HL-60/S4 treated with retinoic acid at 250 ng/mL for 4 days and 3 days (cell line): Measurements from ENCODE around the gene CREB3L2.
"Not testable (repeated sequence)": the region's sequence is repeated elsewhere in the genome, so short reads cannot be mapped to it uniquely, and the experiment has no call there.

ENCODE experiments used
- in situ Hi-C: fragments of 300-500 bp; cut with MboI; formaldehyde crosslinking; loops from 2 replicates; pipeline ENCODE4 v1.7.0; 2022; ENCODE audit warnings: low sequenced_read_pairs

CREB3L2 gene

DNA sequence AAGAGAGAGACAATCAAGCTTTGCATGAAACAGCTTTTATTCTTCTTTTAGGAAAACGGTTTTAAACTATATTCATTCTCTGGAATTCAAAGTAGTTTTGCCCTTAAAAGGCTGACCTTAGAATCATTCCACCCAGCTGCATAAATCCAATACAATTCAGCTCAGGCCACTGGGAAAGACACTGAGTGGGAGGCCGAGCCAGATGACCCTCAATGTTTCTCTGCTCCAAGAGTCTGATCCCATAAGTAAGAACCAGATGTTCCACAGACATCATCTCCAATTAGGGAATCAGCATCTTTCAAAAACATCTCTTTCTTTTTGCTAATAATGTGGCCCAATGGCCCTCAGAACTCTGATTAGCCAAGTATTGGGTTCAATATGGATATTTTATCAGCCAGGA, 26.1 kb downstream of the CREB3L2 start:
- in situ Hi-C loops = no loop called here

- in situ Hi-C loops = no loop called here
Observed at GRCh38 chr7:137975221-137975620, 26.7 kb downstream of the CREB3L2 start.

GRCh38 chr7:137974766-137975165, 27.1 kb downstream of the CREB3L2 start:
- in situ Hi-C loops = no loop called here

- in situ Hi-C loops = no loop called here
Observed at GRCh38 chr7:137970253-137970975, 31.5 kb downstream of the CREB3L2 start.

GRCh38 chr7:137969828-137970227, 32.1 kb downstream of the CREB3L2 start:
- in situ Hi-C loops = no loop called here

DNA sequence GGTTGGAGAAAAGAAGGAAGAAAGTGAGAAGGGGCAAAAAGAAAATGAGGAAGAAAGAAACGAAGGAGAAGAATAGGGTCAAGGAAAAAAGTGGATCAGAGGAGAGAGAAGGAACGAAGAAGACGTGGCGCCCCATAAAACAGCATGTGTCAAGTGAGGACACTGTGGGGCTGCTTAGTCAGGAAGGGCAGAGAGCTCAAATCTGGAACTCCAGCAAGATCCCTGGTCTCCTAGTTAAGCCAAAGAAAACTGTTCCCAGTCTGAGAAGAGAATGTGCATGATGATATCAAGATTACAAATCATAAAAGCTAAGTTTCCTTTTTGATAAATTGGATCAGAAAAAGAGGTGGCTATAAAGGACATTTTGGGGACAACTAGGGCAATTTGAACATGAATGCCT, 33.0 kb downstream of the CREB3L2 start:
- in situ Hi-C loops = no loop called here

- in situ Hi-C loops = not testable (repeated sequence)
Observed at GRCh38 chr7:137968339-137968738, 33.5 kb downstream of the CREB3L2 start.

GRCh38 chr7:137967143-137968018, 34.5 kb downstream of the CREB3L2 start:
- in situ Hi-C loops = no loop called here

DNA sequence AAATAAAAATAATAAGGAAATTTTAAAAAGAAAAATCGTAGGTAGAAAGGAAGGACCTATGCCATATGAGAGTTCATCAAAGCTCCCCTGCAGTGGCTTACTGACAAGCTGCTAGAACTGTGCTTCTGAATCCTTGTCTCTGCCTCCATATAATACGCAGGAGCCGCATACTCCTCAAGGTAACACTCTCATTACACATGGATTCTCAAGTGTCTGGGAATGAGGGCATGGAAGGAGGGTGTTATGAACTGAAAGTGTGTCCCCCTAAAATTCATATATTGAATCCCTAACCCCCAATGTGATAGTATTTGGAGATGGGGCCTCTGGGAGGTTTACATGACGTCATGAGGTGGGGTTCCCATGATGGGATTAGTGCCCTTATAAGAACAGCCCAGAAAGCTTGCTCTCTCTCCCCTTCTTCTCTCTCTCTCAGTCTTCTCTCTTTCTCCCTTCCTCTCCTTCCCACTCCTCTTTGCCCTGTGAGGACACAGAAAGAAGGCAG, 35.2 kb downstream of the CREB3L2 start:
- in situ Hi-C loops = no loop called here

DNA sequence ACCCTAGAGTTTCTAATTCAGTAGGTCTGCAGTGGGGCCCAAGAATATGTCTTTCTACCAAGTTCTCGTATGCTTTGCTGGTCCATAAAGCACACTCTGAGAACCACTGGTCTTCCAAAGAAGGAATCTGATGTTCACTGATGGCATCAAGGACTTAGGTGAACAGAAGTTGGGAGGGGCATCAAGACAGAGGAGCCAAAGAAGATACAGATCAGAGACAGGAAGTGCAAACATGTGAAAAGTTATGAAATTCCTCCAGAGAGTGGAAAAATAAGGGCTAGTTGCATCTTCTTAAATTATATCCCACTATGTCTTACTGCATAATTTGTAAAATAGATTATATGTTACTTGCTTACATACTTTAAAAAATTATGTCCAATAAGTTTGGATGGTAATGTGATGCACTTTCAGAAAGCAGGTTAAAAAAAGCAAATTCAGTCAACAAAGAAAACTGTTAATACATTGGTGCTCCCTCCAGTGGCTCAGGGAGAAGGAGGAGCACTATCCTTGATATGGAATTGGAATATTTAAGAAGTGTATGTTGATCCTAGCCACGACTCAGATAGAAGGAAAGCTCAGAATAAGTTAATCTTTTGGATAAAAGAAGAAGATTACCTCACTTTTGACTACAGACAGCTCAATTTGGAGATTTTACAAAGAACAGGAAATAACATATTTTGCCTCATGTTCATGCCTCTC, 35.8 kb downstream of the CREB3L2 start:
- in situ Hi-C loops = no loop called here

GRCh38 chr7:137964824-137965545, 36.9 kb downstream of the CREB3L2 start:
- in situ Hi-C loops = no loop called here

DNA sequence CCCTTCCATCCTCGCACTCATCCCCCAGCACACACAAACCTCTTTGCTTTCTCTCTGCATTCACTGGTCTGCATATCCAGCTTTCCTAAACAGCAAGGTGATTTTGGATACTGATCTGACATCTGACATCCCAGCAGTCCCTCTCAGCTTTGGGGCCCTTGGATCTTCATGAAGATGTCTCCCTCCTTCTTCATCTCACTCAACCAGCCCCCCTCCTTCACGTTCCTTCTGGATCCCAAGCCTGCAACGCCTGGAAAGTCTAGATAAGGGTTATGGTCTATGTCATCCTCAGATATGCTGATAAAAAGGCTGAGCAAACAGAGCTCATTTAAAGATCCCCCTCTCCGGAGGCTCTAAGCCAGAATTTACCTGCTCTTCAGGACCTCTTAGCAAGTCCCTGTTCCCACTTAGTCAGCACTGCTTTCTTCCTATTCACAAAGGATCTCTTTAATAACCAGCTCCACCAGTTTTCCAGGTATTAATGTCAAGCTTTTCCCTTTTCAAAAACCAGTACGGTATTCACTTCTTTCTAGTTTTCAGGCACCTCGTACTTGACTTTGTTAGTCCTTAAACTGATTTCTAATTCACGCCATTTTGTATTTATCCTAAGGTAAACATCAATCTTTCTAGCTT, 38.9 kb downstream of the CREB3L2 start:
- in situ Hi-C loops = no loop called here

DNA sequence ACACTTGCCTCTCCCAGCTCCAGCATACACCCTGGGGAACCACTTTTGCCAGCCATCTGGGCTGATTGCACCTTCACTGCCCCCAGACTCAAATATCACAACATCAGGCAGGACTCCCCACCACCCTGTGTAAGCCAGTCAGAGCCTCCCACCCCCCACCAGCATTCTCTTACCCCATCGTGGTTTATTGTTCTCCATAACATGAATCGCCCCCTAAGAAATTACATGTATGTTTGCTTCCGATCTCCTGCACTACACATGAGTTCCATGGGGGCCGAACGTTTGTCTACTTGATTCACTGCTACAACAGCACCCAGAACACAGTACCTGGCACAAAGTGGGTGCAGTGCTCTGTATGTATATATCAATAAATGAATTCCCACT, 39.4 kb downstream of the CREB3L2 start:
- in situ Hi-C loops = no loop called here

DNA sequence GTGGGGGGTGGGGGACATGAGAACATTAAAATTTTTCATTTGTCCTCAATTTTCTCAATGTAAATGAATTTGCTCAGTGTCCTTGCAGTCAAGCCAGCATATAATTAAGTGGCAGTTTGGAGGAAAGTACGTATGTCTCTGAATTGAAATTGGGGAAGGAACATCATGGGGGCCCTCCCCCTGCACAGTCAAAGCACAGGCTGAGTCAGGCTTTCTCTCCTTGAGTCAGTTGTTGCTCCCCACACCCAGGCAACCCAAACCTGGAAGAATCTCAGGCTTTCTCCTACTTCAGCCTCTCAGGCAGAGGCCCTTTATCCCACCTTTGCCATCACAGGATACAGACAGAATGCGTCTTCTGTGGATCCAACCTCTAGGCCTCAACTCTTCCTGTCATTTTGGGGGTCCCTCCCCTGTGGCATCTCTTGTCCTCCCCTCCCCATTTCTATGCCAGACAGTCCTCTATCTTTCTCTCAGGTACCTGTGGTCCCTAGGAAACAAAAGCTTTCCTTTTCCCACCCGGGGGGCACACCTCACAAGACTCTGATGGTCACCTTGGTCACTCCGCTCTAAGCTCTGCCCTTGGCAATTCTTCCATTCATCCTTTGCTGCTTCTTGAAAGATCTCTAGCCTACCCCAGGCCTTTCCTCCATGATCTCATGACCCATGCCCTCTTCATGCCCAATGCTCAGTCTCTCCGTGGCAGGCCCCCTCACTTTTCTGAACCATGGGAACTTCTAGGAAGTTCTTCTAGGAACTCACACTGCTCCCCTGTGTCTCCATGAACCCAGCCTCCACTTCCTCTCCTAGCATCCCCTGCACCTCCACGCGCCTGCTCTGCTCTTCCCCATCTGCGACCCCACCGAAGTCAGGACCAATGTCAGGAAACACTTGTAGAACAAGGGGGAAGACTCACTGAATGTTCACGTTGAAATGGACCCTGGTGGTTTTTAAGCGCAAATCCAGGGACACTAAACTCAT, 40.4 kb downstream of the CREB3L2 start:
- in situ Hi-C loops = no loop called here

DNA sequence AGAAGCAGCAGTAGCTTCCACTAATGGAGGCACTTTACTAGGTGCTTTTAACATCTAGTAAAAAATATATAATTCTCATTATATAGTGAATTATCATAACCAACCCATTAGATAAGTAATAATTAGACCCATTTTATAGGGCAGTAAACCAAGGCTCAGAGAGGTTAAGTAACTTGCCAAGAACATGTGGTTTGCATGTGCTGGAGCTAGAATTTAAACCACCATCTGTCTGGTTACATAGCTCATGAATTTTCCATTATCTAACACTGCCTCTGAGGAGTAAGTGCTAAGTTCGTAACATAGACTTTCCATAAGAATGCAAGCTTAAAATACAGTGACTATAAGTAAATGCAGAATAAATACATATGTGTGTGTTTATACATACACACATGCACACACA, 41.9 kb downstream of the CREB3L2 start:
- in situ Hi-C loops = no loop called here

- in situ Hi-C loops = no loop called here
Observed at GRCh38 chr7:137958470-137959431, 43.1 kb downstream of the CREB3L2 start.

GRCh38 chr7:137957887-137958286, 44.0 kb downstream of the CREB3L2 start:
- in situ Hi-C loops = no loop called here

DNA sequence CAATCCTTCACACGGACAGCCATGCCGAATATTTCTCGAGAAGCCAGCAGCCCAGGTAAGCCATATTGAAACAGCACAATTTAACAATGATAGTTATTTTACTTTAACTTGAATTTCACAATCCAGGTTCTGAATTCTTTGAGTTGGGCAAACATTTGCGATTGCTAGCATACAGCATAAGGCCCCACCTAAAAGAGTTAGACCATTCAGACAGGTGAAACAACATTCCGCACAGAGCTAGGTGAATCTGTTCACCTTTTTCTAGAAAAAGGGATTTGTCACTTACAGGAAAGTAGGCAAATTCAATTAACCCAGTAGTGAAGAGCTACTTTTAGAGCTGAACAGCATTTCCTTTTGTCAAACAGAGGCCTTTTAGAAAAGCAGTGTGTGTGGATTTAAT, 45.3 kb downstream of the CREB3L2 start:
- in situ Hi-C loops = no loop called here
